Calu3 (cell line): ENCODE data around the gene B3GLCT. TPM values are rescaled to one million over a fixed set of nuclear protein-coding genes. Genes with fewer than 3 reads are reported as not detected.

Experiments used
- BruUV-seq: library from RNA; stranded (reverse); fragments of 400-500 nt; replicated peaks from 2 replicates; lab custom pipeline; 2021; lab: Mats Ljungman, UMichigan
- CTCF ChIA-PET: fragments of 300-600 bp; sonication (Branson Sonifier 250); formaldehyde crosslinking; loops from one replicate; lab custom pipeline; 2022; ENCODE audit warnings: antibody characterized with exemption; lab: Charles Lee
- DNase-seq: peaks from one replicate; pipeline ENCODE4 v3.0.0; 2022
- H3K27ac Mint-ChIP-seq: one replicate; pipeline ENCODE4 v1.8.0; 2022; ENCODE audit warnings: mixed read lengths; ENCODE audit not compliant: unreplicated experiment
- H3K27me3 Mint-ChIP-seq: one replicate; pipeline ENCODE4 v1.8.0; 2022; ENCODE audit warnings: mixed read lengths; ENCODE audit not compliant: unreplicated experiment
- H3K36me3 Mint-ChIP-seq: one replicate; pipeline ENCODE4 v1.8.0; 2022; ENCODE audit warnings: mild to moderate bottlenecking, moderate library complexity, mixed read lengths; ENCODE audit not compliant: insufficient read depth, unreplicated experiment
- H3K4me1 Mint-ChIP-seq: one replicate; pipeline ENCODE4 v1.8.0; 2022; ENCODE audit warnings: mild to moderate bottlenecking, low read depth, mixed read lengths; ENCODE audit not compliant: unreplicated experiment
- H3K4me3 Mint-ChIP-seq: one replicate; pipeline ENCODE4 v1.8.0; 2022; ENCODE audit warnings: mild to moderate bottlenecking, low read depth, moderate library complexity, mixed read lengths; ENCODE audit not compliant: unreplicated experiment
- H3K9me3 Mint-ChIP-seq: one replicate; pipeline ENCODE4 v1.8.0; 2022; ENCODE audit warnings: low read depth, mixed read lengths; ENCODE audit not compliant: unreplicated experiment
- intact Hi-C: fragments of 100-400 bp; cut with micrococcal nuclease; formaldehyde crosslinking; loops from one replicate; pipeline ENCODE4 v1.10.0; 2022; ENCODE audit not compliant: unreplicated experiment
- total RNA-seq: library from RNA; stranded (reverse); gene quantifications from 2 replicates; pipeline ENCODE4 v1.2.3, GENCODE V29; 2022
- TF ChIP-seq, protein P1 (sequence below): fragments of 200-600 bp; IDR thresholded peaks from one replicate; pipeline ENCODE4 v1.8.0; 2022; ENCODE audit warnings: antibody characterized with exemption; ENCODE audit not compliant: unreplicated experiment

Gene B3GLCT
- total RNA-seq, 1 experiment from 2014 or later = 5.1 TPM

DNA sequence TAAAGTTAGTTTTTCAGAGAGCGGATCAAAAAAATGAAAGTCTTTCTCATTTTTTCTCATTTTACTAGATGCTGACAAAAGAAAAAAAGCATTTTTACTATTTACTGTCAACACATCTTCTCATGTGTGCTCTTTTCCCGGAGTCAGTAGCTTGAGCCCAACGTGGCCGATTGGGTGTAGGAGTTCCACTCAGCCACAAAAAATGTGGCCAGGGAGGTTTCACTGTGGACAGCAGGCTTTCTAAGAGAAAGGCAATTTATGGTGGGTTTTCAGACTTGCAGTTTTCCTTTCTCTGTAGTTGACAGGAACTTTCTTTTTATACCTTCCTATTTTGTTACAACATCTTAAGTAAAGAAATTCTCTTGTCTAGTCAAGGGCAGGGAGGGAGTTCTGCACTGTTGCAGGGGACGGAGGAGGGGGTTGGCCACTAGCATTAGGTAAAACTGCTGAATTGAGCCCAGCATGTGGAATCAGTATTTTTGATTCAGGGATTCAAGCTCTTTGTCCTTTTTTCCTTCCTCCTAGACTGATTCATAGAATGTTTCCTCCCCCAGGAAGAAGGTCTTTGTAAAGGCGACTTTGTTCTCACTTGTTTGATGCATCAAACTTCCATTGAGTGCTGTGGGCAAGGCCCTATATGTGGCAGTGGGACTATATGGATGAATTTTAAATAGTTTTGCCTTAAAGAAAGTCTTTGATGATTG lies 123.1 kb downstream of the B3GLCT start:
- BruUV-seq = no TSS peak
- DNase-seq = no peak
- H3K27ac Mint-ChIP-seq = no peak overlapping the region
- no peaks in the 10 kb centered on the region for H3K9me3 Mint-ChIP-seq
- intact Hi-C loops = no loop called here
- no peaks in the 10 kb centered on the region for H3K27me3 Mint-ChIP-seq
- no peaks in the 10 kb centered on the region for H3K36me3 Mint-ChIP-seq
- CTCF ChIA-PET = no interaction called here
- no peak overlapping the region for H3K4me3 Mint-ChIP-seq
- TF ChIP-seq, protein P1, sequence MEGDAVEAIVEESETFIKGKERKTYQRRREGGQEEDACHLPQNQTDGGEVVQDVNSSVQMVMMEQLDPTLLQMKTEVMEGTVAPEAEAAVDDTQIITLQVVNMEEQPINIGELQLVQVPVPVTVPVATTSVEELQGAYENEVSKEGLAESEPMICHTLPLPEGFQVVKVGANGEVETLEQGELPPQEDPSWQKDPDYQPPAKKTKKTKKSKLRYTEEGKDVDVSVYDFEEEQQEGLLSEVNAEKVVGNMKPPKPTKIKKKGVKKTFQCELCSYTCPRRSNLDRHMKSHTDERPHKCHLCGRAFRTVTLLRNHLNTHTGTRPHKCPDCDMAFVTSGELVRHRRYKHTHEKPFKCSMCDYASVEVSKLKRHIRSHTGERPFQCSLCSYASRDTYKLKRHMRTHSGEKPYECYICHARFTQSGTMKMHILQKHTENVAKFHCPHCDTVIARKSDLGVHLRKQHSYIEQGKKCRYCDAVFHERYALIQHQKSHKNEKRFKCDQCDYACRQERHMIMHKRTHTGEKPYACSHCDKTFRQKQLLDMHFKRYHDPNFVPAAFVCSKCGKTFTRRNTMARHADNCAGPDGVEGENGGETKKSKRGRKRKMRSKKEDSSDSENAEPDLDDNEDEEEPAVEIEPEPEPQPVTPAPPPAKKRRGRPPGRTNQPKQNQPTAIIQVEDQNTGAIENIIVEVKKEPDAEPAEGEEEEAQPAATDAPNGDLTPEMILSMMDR = no peak
- no peaks in the 10 kb centered on the region for H3K4me1 Mint-ChIP-seq

DNA sequence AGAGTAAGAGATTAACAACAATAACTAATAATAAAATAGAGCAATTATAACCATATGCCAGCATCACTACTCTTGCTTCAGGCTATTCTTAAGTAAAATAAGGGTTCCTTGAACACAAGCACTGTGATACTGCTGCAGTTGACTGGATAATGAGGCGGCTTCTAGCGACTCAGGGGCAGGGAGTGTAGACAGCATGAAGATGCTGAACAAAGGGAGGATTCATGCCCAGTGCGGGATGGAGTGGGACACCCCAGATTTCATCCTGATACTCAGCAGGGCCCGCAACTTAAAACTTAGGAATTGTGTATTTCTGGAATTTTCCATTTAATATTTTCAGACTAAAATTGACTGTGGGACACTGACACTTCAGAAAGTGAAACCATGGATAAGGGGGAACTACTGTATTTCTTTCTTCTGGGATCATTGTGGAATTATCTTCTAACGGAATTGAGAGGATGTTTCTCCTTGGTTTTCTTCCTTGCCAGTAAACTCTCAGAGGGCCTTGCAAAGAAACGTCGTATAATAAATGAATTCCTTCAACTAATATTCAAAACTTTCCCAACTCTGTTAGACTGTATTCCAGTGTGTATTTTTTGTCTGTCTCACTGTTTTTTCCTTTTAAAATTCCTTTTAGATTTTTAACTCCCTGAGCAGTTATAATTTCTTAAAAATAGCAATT lies 127.5 kb downstream of the B3GLCT start:
- Mint-ChIP-seq H3K9me3 (no peaks in the 10 kb centered on the region), H3K27me3 (no peaks in the 10 kb centered on the region), H3K27ac (no peak overlapping the region), H3K36me3 (no peaks in the 10 kb centered on the region), H3K4me3 (no peak overlapping the region), H3K4me1 (no peaks in the 10 kb centered on the region)
- CTCF ChIA-PET = no interaction called here
- TF ChIP-seq, protein P1 = no peak
- no peak for DNase-seq
- intact Hi-C loops = no loop called here
- no TSS peak for BruUV-seq

DNA sequence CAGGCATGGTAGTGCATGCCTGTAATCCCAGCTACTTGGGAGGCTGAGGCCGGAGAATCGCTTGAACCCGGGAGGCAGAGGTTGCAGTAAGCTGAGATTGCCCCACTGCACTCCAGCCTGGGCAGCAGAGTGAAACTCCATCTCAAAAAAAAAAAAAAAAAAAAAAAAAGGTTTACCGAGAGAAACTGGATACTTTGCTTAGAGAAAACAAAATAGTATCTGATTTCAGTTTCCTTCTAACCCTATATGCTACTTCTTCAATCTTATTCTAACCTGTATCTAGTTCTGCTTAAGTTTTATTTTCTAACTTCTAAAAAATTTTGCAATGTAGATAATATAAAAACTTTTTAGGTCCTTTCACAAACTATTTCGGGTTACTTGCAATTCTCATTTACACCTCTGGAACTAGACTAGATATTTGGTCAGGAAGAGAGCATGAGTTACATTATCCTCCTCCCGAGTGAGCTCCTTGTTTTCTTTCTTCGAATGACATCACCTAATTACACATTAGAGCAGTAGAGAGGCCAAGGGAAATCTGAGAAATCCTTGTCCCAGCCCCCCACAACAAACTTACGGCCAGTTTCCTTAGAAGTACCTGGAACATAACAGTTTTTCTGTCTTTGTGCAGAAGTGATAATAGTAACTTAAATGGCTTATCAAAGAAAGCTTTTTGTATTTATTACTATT lies 128.9 kb downstream of the B3GLCT start:
- H3K27ac Mint-ChIP-seq = no peak overlapping the region
- no peaks in the 10 kb centered on the region for H3K27me3 Mint-ChIP-seq
- no TSS peak for BruUV-seq
- no peaks in the 10 kb centered on the region for H3K9me3 Mint-ChIP-seq
- no peaks in the 10 kb centered on the region for H3K36me3 Mint-ChIP-seq
- no peaks in the 10 kb centered on the region for H3K4me1 Mint-ChIP-seq
- no peak for DNase-seq
- intact Hi-C loops = no loop called here
- CTCF ChIA-PET = no interaction called here
- no peak overlapping the region for H3K4me3 Mint-ChIP-seq
- TF ChIP-seq, protein P1 = no peak

DNA sequence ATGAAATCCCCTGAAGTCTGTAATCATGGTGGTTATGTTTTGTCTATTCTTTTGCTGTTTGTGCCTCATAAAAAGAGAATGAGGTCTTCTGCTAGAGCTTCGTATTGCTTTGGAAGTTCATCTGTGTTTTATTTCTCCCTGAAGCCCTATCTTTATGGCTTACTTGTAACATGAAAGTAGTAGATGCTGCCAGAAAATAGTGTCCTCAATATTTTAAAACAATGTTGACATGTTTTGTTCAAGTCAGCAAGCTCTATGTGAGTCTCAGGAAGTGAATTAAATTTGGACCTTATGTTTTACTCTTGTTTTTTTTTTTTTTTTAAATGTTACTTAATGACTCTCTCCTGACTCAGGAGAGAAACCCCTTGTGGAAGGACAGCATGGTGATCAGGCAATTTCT lies 130.5 kb downstream of the B3GLCT start:
- BruUV-seq = no TSS peak
- H3K27ac Mint-ChIP-seq = no peak overlapping the region
- no peaks in the 10 kb centered on the region for H3K36me3 Mint-ChIP-seq
- H3K4me1 Mint-ChIP-seq = no peaks in the 10 kb centered on the region
- intact Hi-C loops = no loop called here
- TF ChIP-seq, protein P1 = no peak
- CTCF ChIA-PET = interaction anchor here (0.6 kb wide), 3 partner anchors 20 to 424 kb away, joined by 3 to 4 read pairs (median 4); no protein-coding TSS in a partner anchor
- H3K9me3 Mint-ChIP-seq = no peaks in the 10 kb centered on the region
- H3K4me3 Mint-ChIP-seq = no peak overlapping the region
- DNase-seq = no peak
- H3K27me3 Mint-ChIP-seq = no peaks in the 10 kb centered on the region
